Measurements from ENCODE around the gene SLC22A7.
"Not testable (repeated sequence)": the region's sequence is repeated elsewhere in the genome, so short reads cannot be mapped to it uniquely, and the experiment has no call there.

The SLC22A7 gene

GRCh38 chr6:43351951-43352350 lies 53.9 kb downstream of the SLC22A7 start:
- not testable (repeated sequence) for DNase-seq

Data from NCI-H524 treated with DMSO at 0.1 percent for 48 hours (cell line).